ELR (cell line): Measurements from ENCODE around the gene EMB.
"Not testable (repeated sequence)": the region's sequence is repeated elsewhere in the genome, so short reads cannot be mapped to it uniquely, and the experiment has no call there.

ENCODE experiments used
- DNase-seq: peaks from one replicate; pipeline ENCODE4 v3.0.0-alpha.2; 2015; ENCODE audit warnings: low read depth

The EMB gene

DNA sequence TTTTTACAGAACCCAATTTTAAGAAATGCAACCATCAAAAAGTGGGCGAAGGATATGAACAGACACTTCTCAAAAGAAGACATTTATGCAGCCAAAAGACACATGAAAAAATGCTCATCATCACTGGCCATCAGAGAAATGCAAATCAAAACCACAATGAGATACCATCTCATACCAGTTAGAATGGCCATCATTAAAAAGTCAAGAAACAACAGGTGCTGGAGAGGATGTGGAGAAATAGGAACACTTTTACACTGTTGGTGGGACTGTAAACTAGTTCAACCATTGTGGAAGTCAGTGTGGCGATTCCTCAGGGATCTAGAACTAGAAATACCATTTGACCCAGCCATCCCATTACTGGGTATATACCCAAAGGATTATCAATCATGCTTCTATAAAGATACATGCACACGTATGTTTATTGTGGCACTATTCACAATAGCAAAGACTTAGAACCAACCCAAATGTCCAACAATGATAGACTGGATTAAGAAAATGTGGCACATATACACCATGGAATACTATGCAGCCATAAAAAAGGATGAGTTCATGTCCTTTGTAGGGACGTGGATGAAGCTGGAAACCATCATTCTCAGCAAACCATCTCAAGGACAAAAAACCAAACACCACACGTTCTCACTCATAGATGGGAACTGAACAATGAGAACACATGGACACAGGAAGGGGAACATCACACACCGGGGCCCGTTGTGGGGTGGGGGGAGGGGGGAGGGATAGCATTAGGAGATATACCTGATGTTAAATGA, 19.7 kb downstream of the EMB start:
- not testable (repeated sequence) for DNase-seq

DNA sequence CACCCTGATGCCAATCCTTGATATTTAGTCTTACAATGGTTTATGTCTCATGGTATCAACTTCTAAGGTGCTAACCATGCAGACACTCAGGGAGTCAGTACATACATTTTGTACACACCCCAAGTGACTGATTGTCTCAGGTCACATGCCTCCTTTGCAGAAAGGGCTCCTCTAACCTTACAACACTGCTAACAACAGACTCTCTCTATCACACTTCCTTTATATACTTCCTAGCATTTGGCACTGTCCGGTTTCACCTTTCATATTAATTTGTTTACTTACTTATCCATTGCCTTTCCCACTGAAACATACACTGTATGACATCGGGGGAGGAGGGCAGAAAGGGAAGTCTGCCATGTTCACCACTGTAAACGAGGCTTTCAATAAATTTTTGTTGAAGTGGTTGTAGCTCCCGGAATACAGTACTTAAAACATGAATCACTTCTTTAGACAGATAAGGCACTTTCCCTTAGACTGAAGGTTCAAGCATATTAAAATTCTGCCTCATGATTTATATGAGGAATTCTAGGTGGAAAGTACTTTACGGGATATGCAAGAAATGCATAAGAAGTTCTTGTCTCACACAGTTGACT, 20.6 kb downstream of the EMB start:
- DNase-seq, result no peak

DNA sequence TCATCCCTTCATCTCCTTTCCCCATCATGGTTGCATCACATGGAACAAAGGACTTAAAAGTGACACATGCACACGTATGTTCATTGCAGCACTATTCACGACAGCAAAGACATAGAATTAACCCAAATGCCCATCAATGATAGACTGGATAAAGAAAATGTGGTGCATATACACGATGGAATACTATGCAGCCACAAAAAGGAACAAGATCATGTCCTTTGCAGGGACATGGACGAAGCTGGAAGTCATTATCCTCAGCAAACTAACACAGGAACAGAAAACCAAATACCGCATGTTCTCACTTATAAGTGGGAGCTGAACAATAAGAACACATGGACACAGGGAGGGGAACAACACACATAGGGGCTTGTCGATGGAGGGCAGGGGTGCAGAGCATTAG, 21.4 kb downstream of the EMB start:
- DNase-seq, result not testable (repeated sequence)

DNA sequence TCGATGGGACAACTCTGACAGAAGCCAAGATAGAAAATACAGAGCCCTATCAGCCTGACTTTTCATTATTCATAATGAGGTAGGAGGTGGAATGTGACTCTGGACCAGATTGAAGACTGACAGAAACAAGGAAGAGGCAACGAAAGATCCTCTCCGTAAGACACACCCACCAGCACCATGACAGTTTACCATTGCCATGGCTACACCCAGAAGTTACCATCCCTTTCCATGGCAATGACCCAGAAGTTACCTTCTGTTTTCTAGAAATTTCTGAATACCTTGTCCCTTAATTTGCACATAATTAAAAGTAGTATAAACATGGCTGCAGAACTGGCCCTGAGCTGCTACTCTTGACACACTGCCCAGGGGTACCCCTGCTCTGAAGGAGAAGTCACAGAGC, 24.5 kb downstream of the EMB start:
- not testable (repeated sequence) for DNase-seq

DNA sequence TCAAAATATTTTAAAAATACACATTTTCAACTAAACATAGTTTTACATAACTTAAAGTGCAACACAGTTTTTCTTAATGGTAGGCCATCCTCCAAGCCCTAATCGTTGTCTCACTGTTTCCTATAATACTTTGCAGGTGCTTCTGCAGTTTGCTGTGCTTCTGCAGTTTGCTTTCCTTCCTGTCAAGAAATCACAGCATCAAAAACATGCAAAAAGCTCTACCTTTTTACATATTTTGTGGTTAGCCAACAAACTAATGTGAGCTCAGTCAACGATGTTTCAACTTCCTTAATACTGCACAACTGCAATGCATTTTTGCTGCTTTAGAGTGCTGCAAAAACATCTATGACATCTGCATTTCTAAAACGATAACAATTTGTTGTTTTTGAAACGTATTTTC, 25.2 kb downstream of the EMB start:
- DNase-seq, result no peak

DNA sequence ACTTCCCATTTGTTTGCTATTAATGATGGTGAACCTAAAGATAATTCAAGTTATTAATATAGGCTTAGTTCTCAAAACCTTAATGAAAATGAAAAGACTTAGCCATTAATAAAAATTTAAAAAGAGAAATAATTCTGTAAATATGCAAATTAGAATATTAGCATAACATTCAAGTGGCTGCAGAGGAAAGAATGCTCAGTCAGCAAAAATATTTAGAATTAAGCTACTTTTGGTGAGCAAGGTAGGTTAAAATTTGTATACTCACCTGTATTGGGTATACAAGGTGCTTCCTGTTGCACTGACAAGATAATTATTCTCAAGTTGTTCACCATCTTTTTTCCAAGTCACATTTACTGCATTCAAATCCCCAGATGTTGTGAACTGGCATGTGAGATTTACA, 30.2 kb downstream of the EMB start:
- DNase-seq, result not testable (repeated sequence)

DNA sequence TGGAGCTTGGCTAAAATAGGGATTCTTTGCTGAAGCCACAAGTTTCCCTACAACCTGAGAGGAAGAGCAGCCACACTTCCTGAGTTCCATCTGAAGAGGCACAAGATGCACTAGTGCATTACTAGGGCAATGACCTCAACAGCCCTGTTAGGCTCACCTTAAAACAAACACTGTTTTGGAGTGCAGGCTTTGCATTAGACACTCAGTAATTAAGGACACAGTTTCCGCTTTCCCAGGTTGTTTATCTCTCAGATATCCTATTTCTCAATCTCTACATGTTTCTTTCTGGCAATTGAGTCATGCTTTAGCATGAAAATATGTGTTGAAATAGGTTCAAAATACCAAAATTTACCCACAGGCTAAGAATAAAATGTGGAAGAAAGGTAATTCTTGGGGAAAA, 34.2 kb downstream of the EMB start:
- DNase-seq, result peak; percentile 34

DNA sequence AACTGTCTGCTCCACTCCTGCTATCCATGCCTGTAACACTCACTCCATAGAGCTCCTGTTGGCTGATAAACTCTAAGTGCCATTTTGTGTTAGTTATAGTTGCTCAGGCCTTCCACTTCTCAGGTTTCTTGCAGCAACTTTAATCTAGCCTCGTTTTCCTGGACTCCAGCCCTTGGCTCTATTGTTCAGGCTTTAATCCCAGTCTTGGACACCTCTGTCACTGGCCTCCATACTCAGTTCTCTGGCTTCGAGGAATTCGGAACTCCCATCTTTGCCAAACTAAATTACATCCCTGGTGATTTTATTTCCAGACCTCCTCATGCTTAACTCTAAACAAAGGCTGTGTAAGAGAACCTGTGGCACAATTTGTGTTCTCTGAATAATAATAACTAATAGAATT, 39.8 kb downstream of the EMB start:
- no peak for DNase-seq

DNA sequence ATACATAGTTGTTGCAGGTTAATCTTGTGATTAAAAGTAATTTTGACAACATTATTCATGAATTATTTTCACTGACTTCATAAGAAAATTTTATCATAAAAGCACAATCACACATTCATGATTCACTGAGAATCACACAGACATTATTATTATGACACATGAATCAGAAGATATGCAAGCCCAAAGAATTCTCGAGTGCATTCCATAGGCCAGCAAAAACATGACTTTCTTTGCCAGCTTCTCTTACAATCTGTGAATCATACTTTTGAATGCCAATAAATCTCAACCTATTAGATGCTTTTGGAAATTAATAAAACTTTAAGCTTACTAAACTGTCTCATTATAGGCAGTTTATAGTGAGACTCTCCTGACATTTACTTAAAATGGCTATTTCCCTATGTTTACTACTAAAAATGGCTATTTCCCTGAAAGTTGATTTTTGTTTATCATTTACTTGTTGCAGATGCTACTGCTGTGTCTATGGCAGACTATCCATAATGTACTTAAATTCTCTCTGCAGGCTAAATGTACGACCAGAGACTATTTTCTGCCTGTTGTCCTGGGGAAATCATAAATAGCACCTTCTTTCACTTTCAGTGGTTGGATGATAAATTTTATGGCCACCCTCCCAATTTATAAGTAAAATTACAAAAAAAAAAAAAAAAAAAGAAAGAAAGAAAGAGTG, 47.0 kb downstream of the EMB start:
- peak; percentile 80 for DNase-seq

DNA sequence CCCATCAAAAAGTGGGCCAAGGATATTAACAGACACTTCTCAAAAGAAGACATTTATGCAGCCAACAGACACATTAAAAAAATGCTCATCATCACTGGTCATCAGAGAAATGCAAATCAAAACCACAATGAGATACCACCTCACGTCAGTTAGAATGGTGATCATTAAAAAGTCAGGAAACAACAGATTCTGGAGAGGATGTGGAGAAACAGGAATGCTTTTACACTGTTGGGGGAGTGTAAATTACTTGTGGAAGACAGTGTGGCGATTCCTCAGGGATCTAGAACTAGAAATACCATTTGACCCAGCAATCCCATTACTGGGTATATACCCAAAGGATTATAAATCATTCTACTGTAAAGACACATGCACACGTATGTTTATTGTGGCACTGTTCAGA, 48.8 kb downstream of the EMB start:
- not testable (repeated sequence) for DNase-seq

DNA sequence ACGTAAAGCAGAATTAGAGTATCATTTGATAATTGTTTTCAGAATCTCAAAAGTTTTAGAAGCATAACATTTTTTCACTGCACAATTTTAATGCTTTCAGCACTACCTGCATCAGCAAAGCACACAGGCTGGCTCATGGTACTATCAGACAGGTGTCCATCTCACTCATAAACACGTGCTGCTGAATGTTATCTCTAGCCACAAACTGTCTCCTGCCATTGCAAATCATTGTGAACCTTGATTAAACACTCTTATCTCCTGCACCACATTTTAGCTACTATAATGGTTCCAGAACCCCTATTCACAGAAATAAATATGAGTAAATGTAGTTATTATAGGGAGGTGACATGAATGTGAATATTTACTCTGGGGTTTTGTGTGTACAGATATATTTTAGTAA, 56.7 kb downstream of the EMB start:
- not testable (repeated sequence) for DNase-seq

DNA sequence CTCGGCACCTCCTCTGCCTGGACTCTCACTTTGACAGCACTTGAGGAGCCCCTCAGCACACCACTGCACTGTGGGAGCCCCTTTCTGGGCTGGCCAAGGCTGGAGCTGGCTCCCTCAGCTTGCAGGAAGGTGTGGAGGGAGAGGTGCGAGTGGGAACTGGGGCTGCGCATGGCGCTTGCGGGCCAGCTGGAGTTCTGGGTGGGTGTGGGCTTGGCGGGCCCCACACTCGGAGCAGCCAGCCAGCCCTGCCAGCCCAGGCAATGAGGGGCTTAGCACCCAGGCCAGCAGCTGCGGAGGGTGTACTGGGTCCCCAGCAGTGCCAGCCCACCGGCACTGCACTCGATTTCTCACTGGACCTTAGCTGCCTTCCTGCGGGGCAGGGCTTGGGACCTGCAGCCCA, 64.4 kb downstream of the EMB start:
- not testable (repeated sequence) for DNase-seq

DNA sequence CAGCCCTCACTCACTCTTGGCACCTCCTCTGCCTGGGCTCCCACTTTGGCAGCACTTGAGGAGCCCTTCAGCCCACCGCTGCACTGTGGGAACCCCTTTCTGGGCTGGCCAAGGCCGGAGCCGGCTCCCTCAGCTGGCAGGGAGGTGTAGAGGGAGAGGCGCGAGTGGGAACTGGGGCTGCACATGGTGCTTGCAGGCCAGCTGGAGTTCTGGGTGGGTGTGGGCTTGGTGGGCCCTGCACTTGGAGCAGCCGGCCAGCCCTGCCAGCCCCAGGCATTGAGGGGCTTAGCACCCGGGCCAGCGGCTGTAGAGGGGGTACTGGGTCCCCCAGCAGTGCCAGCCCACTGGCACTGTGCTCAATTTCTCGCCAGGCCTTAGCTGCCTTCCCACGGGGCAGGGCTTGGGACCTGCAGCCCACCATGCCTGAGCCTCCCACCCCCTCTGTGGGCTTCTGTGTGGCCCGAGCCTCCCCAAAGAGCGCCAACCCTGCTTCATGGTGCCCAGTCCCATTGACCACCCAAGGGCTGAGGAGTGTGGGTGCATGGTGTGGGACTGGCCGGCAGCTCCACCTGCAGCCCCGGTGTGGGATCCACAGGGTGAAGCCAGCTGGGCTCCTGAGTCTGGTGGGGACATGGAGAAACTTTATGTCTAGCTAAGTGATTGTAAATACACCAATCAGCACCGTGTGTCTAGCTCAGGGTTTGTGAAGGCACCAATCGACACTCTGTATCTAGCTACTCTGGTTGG, 71.6 kb downstream of the EMB start:
- DNase-seq, result not testable (repeated sequence)

DNA sequence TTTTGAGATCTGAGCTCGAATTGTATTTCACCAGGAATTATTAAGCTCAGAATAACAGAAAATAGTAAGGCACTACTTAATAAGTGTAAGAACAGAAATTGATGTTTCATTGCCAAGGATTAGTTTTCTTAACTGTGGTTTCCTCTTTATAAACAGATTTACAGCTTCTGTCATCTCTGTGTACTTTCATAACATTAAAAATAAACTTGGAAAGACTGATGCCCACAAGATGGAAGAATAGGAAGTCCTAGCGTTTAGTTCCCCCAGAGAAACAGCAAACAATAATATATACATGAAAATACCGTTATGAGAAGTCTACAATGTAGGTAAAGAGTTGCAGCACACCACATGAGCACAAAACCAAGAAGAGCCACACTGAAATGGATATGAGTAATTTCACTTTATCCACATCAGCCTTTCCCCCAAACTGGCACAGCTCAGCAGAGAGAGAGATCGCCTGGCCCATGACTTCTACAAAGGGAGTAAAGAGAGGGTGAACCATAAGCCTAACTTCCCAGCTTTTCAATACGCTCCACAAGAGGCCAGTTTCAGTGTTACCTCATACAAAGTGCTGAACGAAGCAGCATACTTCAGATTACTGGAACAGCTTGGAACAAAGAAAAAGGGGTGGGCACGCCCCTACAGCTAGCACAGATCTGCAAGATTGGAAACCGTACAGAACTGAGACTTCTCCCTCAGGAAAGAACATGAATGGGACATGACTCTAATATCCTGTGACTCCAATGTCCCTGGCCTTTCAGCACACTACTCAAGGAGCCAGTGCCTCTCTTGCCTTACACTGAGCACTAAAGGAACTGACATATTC, 75.4 kb downstream of the EMB start:
- DNase-seq, result no peak

DNA sequence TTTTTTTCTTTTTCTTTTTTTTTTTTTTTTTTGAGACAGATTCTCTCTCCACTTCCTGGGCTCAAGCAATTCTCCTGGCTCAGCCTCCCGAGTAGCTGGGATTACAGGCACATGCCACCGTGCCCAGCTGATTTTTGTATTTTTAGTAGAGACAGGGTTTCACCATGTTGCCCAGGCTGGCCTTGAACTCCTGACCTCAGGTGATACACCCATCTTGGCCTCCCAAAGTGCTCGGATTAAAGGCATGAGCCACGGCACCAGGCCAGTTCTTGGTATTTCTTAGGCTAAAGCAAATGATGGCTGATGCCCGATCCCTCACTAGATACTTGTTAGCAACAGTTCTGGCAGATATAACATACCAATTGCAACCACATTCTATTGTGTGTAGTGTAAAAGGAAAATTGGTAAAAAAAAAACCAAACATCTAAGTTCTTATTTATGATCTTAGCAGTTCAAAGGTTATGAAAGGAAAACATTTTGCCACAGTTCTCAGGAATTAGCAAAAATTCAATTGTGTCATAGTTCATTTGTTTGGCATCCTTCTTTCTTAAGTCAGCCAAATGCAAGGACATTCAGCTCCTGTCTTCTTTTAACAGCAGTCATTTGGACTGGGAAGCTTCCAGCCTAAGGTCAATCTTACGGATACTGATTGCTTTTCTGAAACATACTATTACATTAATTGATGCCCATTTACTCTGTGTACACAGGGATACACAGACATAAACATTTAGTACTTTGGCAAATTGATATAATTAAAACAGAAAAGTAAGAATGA, 76.4 kb downstream of the EMB start:
- DNase-seq, result not testable (repeated sequence)

DNA sequence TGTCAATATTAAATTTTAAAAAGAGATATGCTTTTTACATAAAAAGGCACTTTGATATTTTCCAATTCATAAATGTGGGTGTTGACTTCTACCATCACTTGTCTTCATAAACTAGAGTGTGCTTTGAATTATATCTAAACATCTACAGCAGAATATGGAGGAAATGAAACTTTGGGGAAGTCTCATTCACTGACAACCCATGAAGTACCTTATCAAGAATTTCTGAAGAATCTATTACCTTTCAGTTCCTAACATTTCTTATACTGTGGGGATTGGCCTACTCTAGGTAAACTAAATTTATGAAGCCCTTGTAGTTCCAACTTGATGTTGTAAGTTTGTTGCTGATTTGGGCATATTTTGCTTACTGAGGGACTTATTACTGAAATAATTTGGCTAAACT, 81.9 kb downstream of the EMB start:
- no peak for DNase-seq

DNA sequence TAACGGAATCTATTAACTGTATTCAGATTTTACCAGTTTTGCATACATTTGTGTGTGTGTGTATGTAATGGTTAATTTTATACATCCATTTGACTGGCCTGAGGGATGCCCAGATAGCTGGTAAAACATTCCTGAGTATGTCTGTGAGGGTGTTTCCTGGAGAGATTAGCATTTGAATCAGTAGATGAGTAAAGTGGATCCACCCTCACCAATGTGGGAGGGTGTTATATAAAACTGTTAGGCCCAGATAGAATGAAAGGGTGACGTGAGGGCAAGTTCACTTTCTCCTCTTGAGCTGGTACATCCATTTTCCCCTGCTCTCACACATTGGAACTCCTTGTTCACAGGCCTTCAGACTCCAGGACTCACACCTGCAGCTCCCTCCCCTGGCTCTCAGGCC, 88.7 kb downstream of the EMB start:
- no peak for DNase-seq
